Posterior cingulate gyrus (tissue), 11 donors: Measurements from ENCODE around the gene SRGAP1.
"Not testable (repeated sequence)": the region's sequence is repeated elsewhere in the genome, so short reads cannot be mapped to it uniquely, and the experiment has no call there.

Experiments
- DNase-seq, 10 donors: peaks; one replicate each; pipeline versions ENCODE4 v3.0.0 to v3.0.0-alpha.2; 2020 to 2021; ENCODE audit warnings: mixed read lengths in 3 of 10
- intact Hi-C: fragments of 100-400 bp; cut with DNase I; formaldehyde crosslinking; loops from one replicate; pipeline ENCODE4 v1.15.1; 2023

SRGAP1 gene

DNA sequence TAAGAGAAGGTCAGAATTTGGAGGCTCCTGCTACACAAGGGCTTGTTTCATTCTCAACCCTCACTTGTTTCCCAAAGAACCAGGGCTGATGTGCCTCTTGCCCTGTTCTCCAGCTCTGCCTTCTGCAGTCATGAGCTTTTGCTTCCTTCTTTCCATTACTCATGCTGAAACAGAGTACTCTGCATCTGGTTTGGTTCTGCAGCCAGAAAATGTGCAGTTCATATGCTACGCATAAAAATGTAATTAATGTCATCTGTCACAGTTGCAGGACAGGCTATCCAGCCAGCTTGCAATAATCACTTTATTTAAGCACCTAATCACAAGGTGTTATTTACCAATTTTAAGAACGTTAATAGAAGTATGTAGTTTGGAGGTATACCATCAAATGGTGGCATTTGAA is 150.2 kb downstream of the SRGAP1 start:
- DNase-seq, result no peak
- intact Hi-C loops, result no loop called here

DNA sequence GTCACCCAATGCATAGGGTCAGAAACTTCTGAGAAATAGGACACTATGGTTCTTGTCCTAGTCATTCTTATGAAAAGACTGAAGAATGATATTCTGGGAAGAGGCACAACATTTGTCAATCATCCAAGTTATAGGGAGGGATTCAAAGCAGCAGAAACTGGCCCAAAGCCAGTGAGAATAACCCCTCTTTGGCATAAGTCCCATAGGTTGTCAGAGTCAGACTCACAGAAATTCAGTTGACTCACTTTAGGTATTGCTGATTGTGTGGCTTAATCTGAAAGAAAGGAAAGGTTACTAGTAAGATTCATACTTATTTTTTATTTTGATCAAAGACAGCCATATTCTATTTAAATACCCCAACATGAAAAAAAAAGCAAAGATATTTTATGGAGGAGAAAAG is 151.0 kb downstream of the SRGAP1 start:
- intact Hi-C loops, result no loop called here
- DNase-seq, result no peak

DNA sequence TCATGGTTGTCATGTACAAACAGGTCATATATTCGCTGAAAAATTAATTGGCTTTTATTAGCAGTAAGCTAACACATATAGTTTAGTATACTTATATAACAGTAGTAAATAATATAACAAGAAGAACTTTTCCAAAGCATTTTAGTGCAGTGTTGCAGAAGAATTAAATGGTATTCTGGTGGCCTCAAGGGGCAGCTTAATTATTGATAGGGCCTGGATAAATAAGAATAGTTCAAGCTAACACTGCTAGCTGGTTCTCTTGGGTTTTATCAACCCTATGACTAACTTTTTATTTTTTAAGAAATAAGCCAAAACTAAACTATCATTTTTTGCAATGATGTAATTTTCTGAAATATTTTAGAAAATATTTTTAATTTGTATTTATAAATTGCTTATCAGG is 152.1 kb downstream of the SRGAP1 start:
- intact Hi-C loops, result no loop called here
- DNase-seq, result no peak

DNA sequence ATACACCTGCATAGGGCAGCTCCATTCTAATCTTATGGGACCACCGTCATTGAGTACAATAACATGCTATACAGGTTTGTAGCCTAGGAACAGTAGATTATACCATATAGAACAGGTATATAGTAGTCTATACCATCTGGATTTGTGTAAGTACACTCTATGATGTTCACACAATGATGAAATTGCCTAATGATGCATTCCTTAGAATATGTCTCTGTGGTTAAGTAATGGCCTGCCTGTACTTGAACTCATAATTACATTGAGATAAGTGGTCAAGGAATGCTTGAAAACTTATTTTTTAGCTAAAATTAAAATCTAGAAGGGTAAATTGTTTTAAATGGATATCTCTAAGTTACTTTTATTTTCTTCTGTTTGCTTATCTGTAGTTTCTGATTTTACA is 152.7 kb downstream of the SRGAP1 start:
- no peak for DNase-seq
- intact Hi-C loops, result no loop called here

DNA sequence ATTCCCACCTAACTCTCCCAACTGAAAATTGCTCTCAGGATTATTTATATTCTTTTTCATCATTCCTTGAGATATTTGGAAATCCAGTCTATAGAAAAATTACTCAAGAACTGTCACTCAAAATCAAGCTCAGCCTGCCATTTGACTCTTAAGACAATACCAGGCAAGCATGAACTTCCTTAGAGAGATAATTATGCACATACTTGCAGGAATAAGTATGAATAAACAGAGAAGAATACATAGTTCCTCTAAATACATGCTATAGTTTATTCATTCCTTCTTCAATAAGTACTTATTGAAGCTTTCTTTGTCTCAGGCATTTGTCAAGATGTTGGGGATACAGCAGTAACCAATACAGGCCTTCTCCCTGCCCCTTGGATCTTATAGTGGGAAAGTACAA is 154.1 kb downstream of the SRGAP1 start:
- no peak for DNase-seq
- intact Hi-C loops, result no loop called here

DNA sequence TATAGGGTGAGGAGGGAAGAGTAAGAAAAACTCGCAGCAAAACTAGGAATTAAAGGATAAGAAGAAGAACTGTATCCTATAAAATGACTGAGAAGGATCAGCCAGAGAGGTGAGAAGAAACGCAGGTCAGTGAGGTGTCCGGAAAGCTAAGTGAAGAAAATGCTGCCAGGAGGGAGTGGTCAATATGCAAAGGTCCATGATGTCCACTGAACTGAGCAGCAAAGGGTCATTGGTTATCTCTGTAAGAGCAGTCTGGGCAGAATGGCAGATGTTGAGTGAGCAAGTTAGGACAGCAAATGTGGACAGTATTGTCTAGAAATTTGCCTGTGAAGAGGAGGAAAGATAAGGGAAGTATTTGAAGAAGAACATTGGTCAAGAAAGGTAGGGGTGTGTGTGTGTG is 155.4 kb downstream of the SRGAP1 start:
- intact Hi-C loops, result no loop called here
- no peak for DNase-seq

DNA sequence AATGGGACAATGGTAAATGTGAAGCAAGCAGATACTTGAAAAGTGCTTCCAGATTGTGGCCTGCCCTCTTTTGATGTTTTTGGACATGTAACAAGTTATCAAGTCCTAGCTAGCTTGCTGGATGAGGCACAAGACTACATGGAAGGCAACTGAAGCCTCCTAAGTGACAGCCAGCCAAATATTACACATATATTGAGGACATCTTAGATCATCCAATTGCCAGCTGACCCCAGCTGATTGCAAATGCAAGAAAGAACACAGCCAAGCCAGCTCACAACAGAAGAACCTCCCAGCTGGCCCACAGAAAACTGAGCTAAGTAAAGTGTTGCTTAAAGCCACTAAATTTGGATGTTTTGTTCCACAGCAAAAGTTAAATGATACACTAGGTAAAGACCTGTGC is 156.9 kb downstream of the SRGAP1 start:
- intact Hi-C loops, result no loop called here
- no peak for DNase-seq

DNA sequence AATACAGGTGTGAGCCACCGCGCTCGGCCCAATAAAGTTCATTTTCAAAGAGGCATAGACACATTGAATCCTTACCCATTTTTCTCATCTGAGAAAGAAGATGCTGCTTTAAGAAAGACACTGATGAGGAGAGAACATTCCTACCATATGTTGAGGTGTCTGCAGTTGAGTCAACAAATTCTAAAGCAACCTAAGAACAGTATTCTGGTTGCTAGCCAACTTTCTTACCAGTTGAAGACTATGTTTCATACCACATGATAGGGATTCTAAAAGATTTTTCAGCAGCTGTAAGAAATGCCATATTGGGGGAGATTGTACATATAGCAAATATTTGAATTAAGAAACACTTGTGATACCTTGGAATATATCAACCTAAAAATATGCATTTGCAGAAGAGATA is 160.1 kb downstream of the SRGAP1 start:
- intact Hi-C loops, result no loop called here
- no peak for DNase-seq

DNA sequence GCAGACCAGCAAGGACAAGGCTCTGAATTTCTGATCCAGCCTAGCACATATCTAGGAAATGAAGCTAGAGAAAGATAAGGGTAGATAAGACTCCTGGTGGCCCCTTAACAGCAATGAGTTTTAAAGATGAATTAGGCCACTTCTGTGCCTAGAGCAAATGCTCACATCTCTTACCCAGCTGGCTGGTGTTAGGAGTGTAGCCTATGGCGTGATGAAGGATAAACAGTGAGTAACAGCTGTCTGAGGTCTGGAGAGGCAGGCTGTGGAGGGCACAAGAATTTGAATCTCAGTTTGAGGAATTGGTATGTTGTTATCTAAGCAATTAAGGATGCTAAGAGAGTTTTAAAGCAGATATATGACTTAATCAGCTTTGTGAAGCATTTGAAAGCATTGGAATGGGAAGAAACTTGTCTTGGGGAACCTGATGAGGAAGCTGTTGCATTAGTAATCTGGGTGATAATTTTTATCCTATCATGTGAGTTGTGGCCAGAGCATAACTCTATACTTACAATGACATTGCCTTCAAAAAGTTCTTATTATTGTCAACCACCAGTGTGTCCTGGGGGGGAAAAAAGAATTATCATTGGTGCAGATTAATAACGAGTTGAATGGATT is 161.8 kb downstream of the SRGAP1 start:
- no peak for DNase-seq
- intact Hi-C loops, result no loop called here

DNA sequence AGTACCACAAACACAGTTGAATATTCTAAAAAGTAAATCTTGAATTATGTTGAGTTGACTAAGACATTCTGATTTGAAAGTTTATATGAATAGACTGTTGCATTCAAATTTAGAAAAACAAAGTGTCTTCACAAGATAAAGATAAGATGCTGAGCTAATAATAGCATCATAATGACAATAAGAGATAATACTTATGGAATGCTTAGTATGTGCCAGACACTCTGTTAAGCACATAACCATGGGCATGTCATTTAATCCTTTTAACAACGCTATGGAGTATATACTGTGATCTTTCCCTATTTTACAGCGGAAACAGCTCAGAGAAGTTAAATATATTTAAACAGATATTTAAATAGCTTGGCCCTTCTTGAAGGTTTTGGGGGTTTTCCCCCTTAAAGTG is 163.4 kb downstream of the SRGAP1 start:
- DNase-seq, result no peak
- intact Hi-C loops, result no loop called here

DNA sequence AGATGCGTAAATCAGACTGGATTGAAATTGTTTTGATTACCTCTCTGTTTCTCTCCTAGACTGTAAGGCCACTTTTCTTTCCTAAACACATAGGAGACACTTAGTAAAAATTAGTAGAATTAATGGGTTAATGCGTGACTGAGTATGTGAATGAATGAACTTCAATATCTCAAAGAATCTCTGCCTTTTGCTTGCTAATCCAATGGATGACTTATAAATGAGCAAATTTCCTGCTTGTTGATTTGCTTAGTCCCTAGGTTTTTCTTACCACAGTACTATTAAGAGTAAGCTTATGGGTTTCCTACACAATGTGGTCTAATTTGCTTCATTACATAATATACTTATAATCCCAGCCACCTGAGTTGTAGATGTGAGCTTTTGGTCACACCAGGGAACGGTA is 164.1 kb downstream of the SRGAP1 start:
- intact Hi-C loops, result no loop called here
- DNase-seq, result no peak

DNA sequence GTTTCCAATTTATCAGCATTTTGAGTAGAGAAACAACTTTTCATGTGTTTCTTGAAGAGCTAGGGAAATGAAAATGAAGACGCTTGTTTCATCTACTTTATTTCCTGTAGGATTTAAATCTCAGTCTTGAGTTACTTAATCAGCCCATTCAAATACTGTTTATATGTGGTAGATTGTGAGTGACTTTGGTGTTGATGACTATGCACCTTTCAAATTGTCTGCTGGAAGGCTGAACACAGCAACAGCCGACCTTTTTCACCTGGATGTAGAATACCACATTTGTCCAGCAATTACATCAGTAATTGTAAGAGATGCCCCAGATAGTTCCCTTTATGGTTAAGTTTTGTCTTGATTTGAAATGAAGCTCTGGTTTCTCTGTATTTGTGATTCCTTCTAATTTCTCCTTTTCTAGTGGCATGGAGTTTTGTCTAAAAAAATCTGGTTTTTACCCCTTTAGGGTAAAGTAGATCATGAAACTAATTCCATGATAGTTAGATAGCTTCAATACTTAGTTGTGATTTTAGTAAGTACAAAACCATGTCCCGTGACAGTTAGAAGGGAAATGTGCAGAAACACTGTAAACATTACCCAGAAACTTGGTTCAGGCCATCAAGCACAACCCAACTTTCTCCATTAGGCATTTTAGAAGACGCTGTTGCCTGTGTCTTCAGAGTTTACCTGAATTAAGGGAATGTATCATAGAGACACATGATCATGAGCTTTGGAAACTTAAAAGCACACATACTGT is 165.0 kb downstream of the SRGAP1 start:
- intact Hi-C loops, result no loop called here
- DNase-seq, result no peak

DNA sequence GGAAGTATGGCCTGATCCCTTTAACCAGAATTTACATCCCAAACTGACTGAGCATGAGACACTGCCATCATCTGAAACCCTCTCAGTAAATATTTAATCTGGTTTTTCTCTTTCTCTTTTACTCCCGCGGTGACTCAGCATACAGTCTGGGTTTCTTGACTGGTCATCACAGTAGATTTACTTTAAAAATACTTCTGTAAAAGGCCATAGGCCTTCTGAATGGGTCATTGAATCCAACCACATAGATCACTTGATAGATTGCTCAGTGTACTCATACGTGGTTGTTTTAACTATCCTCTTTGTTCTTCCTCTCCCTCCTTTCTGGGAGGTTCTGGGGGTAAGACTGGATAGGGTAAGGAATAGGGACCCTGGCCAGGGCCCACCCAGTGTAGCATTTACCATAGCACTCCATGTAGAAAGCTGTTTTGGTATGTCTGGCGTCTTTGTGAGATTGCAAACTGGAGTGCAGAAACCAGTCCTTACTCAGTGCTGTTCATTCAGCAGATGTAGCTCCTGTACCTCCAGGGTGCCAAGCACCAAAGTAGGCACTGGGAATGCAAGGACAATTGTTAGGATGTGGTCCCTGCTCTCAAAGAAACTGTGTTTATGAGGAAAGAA is 165.7 kb downstream of the SRGAP1 start:
- intact Hi-C loops, result no loop called here
- DNase-seq, result no peak

DNA sequence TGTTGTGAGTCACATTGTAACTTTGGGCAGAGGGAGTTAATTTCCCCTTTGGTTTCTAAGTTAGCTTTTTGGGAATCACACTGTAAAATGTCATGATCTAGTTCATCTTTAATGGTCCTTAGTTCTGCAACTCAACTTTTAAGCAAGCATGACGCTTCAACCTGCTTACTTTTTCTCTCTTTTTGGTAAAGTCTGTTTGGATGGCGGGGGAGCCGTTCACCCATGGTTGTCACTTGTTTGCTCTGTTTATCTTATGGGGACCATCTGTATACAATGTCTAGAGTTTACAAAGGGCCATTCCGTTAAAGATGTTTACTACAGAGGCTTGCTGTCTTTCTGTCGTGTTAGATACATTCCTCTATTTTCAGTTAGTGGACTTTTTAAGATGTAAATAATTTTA is 172.0 kb downstream of the SRGAP1 start:
- intact Hi-C loops, result no loop called here
- DNase-seq, result no peak

DNA sequence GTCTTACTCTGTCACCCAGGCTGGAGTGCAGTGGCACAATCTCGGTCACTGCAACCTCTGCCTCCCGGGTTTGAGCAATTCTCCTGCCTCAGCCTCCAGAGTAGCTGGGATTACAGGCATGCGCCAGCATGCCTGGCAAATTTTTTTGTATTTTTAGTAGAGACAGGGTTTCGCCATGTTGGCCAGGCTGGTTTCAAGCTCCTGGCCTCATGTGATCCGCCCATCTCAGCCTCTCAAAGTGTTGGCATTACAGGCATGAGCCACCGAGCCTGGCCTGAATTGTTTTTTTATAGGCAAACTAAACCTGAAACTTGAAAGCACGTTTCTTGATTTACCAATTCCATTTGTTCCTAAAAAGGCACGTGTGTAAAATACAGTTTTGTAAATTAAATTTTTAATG is 173.6 kb downstream of the SRGAP1 start:
- intact Hi-C loops, DNase-seq: not testable (repeated sequence)

DNA sequence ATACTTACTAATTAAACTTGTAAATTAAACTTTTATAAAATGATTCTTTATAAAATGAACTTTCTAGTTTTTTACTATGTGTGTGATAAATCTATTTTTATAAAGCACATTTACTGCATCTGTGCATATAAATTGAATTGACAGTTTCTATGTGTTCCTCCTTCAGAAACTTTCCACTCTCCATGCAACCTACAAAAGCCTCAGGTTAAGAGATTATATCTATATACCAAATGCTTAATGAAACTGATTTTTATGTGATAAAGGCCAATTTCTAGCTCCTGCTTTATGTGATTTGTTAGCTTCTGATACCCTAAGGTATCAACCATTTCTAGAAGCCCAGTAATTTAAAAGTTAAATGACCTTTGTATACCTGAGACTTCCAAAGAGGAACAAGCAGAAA is 174.0 kb downstream of the SRGAP1 start:
- intact Hi-C loops, result no loop called here
- DNase-seq, result no peak

DNA sequence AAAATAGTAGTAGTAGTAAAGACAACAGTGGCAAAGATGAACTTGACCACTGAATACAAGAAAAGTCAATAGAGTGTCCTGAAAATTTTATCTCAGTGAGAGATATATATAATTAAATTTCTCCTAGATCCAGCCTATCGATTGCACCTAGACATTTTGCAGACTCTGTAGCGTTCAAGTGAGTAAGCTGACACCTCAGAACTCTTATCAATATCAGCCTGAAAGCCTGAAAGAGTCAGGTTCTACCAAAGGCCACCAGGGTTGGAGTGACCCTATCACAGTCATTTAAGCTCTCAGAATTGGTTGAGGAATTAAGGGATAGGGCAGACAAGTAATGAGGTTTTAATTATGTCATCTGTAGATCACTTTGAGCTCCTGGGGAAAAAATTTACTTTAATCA is 174.6 kb downstream of the SRGAP1 start:
- intact Hi-C loops, result no loop called here
- DNase-seq, result no peak

DNA sequence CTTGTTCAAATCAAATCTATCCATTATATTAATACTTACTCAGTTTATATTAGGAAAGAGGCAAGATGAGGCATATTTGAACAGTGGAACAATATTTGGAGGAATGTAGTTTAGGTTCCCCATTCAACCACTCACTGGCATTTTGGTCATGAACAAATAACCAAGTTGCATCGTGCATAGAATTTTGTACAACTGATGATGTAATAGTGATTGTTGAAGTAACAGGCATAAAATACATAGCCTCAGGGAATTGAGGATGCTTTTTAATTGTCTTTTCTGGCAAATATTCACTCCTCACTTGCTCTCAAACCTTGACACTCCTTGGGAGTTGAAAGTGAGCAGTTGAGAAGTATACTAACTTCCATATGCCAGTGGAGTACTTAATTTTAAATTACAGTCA is 175.2 kb downstream of the SRGAP1 start:
- DNase-seq, result no peak
- intact Hi-C loops, result no loop called here

DNA sequence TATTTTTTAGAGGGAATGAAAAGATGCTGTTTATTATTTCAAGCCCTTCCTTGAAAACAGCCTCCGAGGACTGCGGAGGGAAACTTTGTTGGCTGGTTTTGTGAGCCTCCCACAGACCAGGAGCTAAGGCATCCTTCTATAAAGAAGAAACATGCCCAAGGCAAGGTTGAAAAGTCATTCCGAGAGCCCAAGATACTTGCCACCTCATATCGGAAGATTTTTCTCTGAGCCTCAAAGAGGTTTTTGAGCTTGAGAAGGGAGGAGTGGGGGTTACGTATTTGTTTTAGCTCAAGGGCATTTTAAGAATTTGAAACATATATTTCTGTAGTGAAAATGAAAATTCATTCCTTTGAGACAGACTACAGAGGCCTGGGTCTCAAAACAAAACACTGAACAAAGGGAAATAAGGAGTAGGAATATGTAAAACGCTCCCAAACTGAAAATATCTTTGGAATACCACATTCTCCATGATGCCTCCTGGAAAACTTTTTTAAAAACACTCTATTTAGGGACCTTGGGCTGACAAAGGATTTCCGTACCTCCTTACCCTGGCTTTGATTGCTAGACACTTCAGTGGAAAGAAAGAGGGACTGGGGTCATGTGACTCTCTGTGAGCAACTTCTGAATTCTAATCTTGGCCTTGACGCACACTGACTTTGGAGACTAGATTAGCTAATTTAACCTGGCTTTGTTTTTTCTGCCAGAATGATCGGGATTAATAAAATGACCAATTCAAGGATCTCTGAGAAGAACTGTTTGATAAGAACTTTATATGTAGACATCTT is 180.9 kb downstream of the SRGAP1 start:
- intact Hi-C loops, result no loop called here
- DNase-seq, result no peak

DNA sequence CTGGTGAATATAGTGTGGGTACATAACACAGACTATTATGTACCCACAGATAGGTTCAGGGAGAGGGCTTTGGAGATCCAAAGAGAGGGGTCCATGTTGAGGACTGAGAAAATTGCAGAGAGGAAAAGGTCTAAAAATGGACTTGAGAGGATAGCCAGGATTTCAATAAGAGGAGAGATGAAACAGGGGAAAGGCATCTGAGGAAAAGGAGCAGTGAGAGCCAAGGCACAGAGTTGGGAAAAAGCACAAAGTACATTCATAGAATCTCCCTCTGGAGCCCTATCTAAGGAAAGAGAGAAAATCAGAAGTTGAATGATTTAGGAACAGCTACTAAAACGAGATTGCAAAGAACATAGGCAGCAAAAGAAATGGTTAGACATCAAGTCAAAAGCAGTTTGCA is 182.8 kb downstream of the SRGAP1 start:
- intact Hi-C loops, result no loop called here
- DNase-seq, result no peak

DNA sequence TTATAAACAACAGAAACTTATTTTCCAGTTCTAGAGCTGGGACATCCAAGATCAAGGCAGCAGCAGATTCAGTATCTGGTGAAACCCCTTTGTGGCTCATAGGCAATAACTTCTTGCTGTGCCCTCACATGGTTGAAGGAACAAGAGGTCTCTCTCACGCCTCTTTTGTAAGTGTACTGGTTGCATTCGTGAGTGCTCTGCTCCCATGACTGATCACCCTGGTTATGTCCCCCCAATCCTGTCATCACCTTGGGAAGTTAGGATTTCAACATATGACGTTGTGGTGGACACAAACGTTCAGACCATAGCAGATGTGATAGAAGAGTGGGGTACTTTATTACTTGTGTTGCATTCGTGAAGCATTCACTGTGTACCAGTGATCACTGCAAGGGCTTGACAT is 184.0 kb downstream of the SRGAP1 start:
- no peak for DNase-seq
- intact Hi-C loops, result no loop called here
